HL-60 (cell line): ENCODE data around the gene JUNB.
"Not testable (repeated sequence)": the region's sequence is repeated elsewhere in the genome, so short reads cannot be mapped to it uniquely, and the experiment has no call there.

Source experiments
- POLR2AphosphoS5 ChIP-seq: IDR thresholded peaks from 2 replicates; pipeline ENCODE4 v1.6.1; 2012; ENCODE audit warnings: low read depth
- TF ChIP-seq, protein P1 (sequence below): IDR thresholded peaks from one replicate; pipeline ENCODE4 v1.5.1; 2011; ENCODE audit warnings: low read length, control low read depth, inconsistent platforms; ENCODE audit not compliant: insufficient read depth
- TF ChIP-seq, protein P2 (sequence below): IDR thresholded peaks from 2 replicates; pipeline ENCODE4 v1.6.1; 2012; ENCODE audit warnings: low read depth; ENCODE audit not compliant: insufficient replicate concordance

DNA sequence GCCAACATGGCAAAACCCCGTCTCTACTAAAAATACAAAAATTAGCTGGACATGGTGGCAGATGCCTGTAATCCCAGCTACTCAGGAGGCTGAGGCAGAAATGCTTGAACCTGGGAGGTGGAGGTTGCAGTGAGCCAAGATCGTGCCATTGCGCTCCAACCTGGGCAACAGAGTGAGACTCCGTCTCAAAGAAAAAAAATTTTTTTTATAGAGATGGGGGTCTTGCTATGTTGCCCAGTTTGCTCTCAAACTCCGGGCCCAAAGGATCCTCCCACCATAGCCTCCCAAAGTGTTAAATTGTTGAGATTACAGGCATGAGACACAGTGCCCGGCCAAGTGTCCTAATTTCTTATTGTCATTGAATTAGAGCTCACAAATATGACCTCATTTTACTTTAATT, 25.9 kb downstream of the JUNB start:
- TF ChIP-seq, protein P1, sequence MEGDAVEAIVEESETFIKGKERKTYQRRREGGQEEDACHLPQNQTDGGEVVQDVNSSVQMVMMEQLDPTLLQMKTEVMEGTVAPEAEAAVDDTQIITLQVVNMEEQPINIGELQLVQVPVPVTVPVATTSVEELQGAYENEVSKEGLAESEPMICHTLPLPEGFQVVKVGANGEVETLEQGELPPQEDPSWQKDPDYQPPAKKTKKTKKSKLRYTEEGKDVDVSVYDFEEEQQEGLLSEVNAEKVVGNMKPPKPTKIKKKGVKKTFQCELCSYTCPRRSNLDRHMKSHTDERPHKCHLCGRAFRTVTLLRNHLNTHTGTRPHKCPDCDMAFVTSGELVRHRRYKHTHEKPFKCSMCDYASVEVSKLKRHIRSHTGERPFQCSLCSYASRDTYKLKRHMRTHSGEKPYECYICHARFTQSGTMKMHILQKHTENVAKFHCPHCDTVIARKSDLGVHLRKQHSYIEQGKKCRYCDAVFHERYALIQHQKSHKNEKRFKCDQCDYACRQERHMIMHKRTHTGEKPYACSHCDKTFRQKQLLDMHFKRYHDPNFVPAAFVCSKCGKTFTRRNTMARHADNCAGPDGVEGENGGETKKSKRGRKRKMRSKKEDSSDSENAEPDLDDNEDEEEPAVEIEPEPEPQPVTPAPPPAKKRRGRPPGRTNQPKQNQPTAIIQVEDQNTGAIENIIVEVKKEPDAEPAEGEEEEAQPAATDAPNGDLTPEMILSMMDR = not testable (repeated sequence)
- TF ChIP-seq, protein P2, sequence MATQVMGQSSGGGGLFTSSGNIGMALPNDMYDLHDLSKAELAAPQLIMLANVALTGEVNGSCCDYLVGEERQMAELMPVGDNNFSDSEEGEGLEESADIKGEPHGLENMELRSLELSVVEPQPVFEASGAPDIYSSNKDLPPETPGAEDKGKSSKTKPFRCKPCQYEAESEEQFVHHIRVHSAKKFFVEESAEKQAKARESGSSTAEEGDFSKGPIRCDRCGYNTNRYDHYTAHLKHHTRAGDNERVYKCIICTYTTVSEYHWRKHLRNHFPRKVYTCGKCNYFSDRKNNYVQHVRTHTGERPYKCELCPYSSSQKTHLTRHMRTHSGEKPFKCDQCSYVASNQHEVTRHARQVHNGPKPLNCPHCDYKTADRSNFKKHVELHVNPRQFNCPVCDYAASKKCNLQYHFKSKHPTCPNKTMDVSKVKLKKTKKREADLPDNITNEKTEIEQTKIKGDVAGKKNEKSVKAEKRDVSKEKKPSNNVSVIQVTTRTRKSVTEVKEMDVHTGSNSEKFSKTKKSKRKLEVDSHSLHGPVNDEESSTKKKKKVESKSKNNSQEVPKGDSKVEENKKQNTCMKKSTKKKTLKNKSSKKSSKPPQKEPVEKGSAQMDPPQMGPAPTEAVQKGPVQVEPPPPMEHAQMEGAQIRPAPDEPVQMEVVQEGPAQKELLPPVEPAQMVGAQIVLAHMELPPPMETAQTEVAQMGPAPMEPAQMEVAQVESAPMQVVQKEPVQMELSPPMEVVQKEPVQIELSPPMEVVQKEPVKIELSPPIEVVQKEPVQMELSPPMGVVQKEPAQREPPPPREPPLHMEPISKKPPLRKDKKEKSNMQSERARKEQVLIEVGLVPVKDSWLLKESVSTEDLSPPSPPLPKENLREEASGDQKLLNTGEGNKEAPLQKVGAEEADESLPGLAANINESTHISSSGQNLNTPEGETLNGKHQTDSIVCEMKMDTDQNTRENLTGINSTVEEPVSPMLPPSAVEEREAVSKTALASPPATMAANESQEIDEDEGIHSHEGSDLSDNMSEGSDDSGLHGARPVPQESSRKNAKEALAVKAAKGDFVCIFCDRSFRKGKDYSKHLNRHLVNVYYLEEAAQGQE = not testable (repeated sequence)
- not testable (repeated sequence) for TF ChIP-seq POLR2AphosphoS5
